GM12878 (cell line): Measurements from ENCODE around the gene RICTOR. TPM values are rescaled to one million over a fixed set of nuclear protein-coding genes. Genes with fewer than 3 reads are reported as not detected.

Experiments
- ATAC-seq: fragments of 200-7000 bp; cut with Tn5 transposase; 3 replicates; pipeline ENCODE4 v1.9.1; 2020; ENCODE audit warnings: mild to moderate bottlenecking, moderate library complexity
- BruUV-seq: library from RNA; stranded (reverse); fragments of 400-500 nt; replicated peaks from 2 replicates; lab custom pipeline; 2021; lab: Mats Ljungman, UMichigan
- CTCF ChIA-PET: fragments of 300-600 bp; sonication (Branson Sonifier 250); formaldehyde crosslinking; extraction: SDS; loops from one replicate; lab custom pipeline; 2021; ENCODE audit warnings: inconsistent platforms; lab: Yijun Ruan, JAX
- POLR2A ChIA-PET: fragments of 350-600 bp; formaldehyde crosslinking; extraction: SDS; loops from one replicate; lab custom pipeline; 2021; ENCODE audit warnings: inconsistent platforms; lab: Charles Lee
- RAD21 ChIA-PET: fragments of 300-600 bp; sonication (Branson Sonifier 250); formaldehyde crosslinking; loops from one replicate; lab custom pipeline; 2023; ENCODE audit warnings: antibody characterized with exemption; ENCODE audit not compliant: unreplicated experiment; lab: Charles Lee
- SMC1A ChIA-PET: fragments of 300-600 bp; sonication (Branson Sonifier 250); formaldehyde crosslinking; loops from one replicate; lab custom pipeline; 2023; ENCODE audit not compliant: unreplicated experiment, uncharacterized antibody; lab: Charles Lee
- DNase-seq: peaks from one replicate; pipeline ENCODE4 v3.0.0-alpha.2; 2011; ENCODE audit warnings: low read depth, low spot score
- FAIRE-seq: peaks from 3 replicates; lab custom pipeline; 2011; peaks lifted over from hg19 to GRCh38; lab: Jason Lieb, UNC
- H2AFZ ChIP-seq: 2 replicates; pipeline ENCODE4 v1.6.0; 2011; ENCODE audit warnings: low read depth, low read length, control low read depth; ENCODE audit not compliant: control insufficient read depth
- H3K27ac ChIP-seq: 2 replicates; pipeline ENCODE4 v1.5.1; 2011; ENCODE audit warnings: control low read depth; ENCODE audit not compliant: control insufficient read depth, insufficient read depth
- H3K27me3 ChIP-seq, 2 experiments: replicated peaks in 1 of 2; 2 replicates each; pipeline versions ENCODE4 v1.6.0 to v1.6.1; 2011; ENCODE audit warnings: low read length in 1 of 2; ENCODE audit not compliant: control insufficient read depth in 2 of 2, insufficient read depth in 2 of 2
- H3K36me3 ChIP-seq, 2 experiments: 2 replicates each; pipeline ENCODE4 v1.5.1; 2011; ENCODE audit warnings: low read length in 1 of 2; ENCODE audit not compliant: control insufficient read depth in 2 of 2, insufficient read depth in 2 of 2
- H3K4me1 ChIP-seq: 2 replicates; pipeline ENCODE4 v1.6.1; 2011; ENCODE audit warnings: mild to moderate bottlenecking, low read length, moderate library complexity, mixed read lengths; ENCODE audit not compliant: control insufficient read depth, insufficient read depth
- H3K4me2 ChIP-seq: 2 replicates; pipeline ENCODE4 v1.6.0; 2011; ENCODE audit warnings: control low read depth; ENCODE audit not compliant: control insufficient read depth, insufficient read depth
- H3K4me3 ChIP-seq: fragments of 200-600 bp; sonication (generic); 2 replicates; pipeline ENCODE4 v1.5.1; 2016
- H3K79me2 ChIP-seq: 2 replicates; pipeline ENCODE4 v1.6.0; 2011; ENCODE audit warnings: low read length; ENCODE audit not compliant: control insufficient read depth, insufficient read depth
- H3K9ac ChIP-seq: 2 replicates; pipeline ENCODE4 v1.8.0; 2011; ENCODE audit warnings: low read length, control low read depth, mixed read lengths; ENCODE audit not compliant: control insufficient read depth, insufficient read depth
- H3K9me3 ChIP-seq: replicated peaks from 3 replicates; pipeline ENCODE4 v1.5.1; 2011; ENCODE audit warnings: mild to moderate bottlenecking, low read length; ENCODE audit not compliant: control insufficient read depth, insufficient read depth
- H4K20me1 ChIP-seq: 2 replicates; pipeline ENCODE4 v1.6.0; 2011; ENCODE audit not compliant: control insufficient read depth, insufficient read depth
- CEBPZ ChIP-seq: fragments of 150-350 bp; IDR thresholded peaks from 2 replicates; pipeline ENCODE4 v1.6.1; 2016; ENCODE audit warnings: low read depth, low read length
- EGR1 ChIP-seq, 2 experiments: IDR thresholded peaks; 1 replicate in 1 of 2; 2 replicates in 1 of 2; pipeline ENCODE4 v1.6.1; 2011 to 2012; ENCODE audit warnings: low read depth in 2 of 2, low read length in 2 of 2, borderline replicate concordance in 1 of 2, mild to moderate bottlenecking in 1 of 2, moderate library complexity in 1 of 2
- IKZF1 ChIP-seq: fragments of 450-650 bp; conservative IDR thresholded peaks from 2 replicates; pipeline ENCODE4 v1.6.1; 2017; ENCODE audit warnings: antibody characterized with exemption, mild to moderate bottlenecking
- MYC ChIP-seq: IDR thresholded peaks from 2 replicates; pipeline ENCODE4 v1.6.1; 2011; ENCODE audit warnings: mild to moderate bottlenecking, low read length, moderate library complexity, inconsistent platforms; ENCODE audit not compliant: insufficient read depth, insufficient replicate concordance, insufficient read length, severe bottlenecking
- NR2F1 ChIP-seq: fragments of 450-650 bp; conservative IDR thresholded peaks from 2 replicates; pipeline ENCODE4 v1.6.1; 2017; ENCODE audit warnings: mild to moderate bottlenecking
- PBX3 ChIP-seq: IDR thresholded peaks from 2 replicates; pipeline ENCODE4 v1.6.1; 2011; ENCODE audit warnings: mild to moderate bottlenecking, low read depth, low read length, moderate library complexity; ENCODE audit not compliant: insufficient replicate concordance
- PML ChIP-seq: IDR thresholded peaks from 2 replicates; pipeline ENCODE4 v1.6.1; 2012; ENCODE audit warnings: low read length, inconsistent platforms
- RAD21 ChIP-seq: IDR thresholded peaks from 2 replicates; pipeline ENCODE4 v1.6.1; 2011; ENCODE audit warnings: mild to moderate bottlenecking, low read depth, low read length, moderate library complexity; ENCODE audit not compliant: insufficient read depth
- RFX5 ChIP-seq: IDR thresholded peaks from 2 replicates; pipeline ENCODE4 v1.6.1; 2011; ENCODE audit warnings: low read depth, low read length, improper control_type of control experiment
- SIN3A ChIP-seq: IDR thresholded peaks from 2 replicates; pipeline ENCODE4 v1.6.1; 2012; ENCODE audit warnings: low read depth, low read length, improper control_type of control experiment
- SMAD5 ChIP-seq: IDR thresholded peaks from 2 replicates; pipeline ENCODE4 v1.6.1; 2016; ENCODE audit warnings: antibody characterized with exemption, low read depth
- ZNF217 ChIP-seq: fragments of 450-650 bp; IDR thresholded peaks from 2 replicates; pipeline ENCODE4 v1.6.1; 2017; ENCODE audit warnings: antibody characterized with exemption, mild to moderate bottlenecking
- ZSCAN29 ChIP-seq: fragments of 450-650 bp; IDR thresholded peaks from 2 replicates; pipeline ENCODE4 v1.6.1; 2017; ENCODE audit warnings: mild to moderate bottlenecking, moderate library complexity
- ZZZ3 ChIP-seq: IDR thresholded peaks from 2 replicates; pipeline ENCODE4 v1.6.1; 2011; ENCODE audit warnings: low read depth; ENCODE audit not compliant: control insufficient read depth, insufficient read length
- WGBS: methylation state at CpG from one replicate; pipeline ENCODE4 v1.1.6; 2016; ENCODE audit warnings: low lambda C conversion rate; ENCODE audit not compliant: insufficient replicate concordance, insufficient coverage; ENCODE audit errors: missing lambda C conversion rate; 5-methylcytosine and 5-hydroxymethylcytosine counted together
- in situ Hi-C: fragments of 300-500 bp; cut with MboI; formaldehyde crosslinking; loops from 9 replicates; pipeline ENCODE4 v1.14.3; 2018; ENCODE audit warnings: mixed read lengths
- intact Hi-C: fragments of 100-400 bp; cut with micrococcal nuclease; formaldehyde crosslinking; loops from one replicate; pipeline ENCODE4 v1.14.2; 2022; ENCODE audit not compliant: unreplicated experiment
- polyA plus RNA-seq, 11 experiments: library from polyadenylated mRNA; depleted of rRNA in 4 of 11; unstranded in 6 of 11; stranded (reverse) in 5 of 11; fragments of >200 nt; fragmentation: Nextera tagmentation in 4 of 11; fragmentation: Illumina TruSeq in 1 of 11; extraction: Ambion mirVana in 4 of 11; extraction: Trizol in 1 of 11; gene quantifications; 1 replicate in 1 of 11; 2 replicates in 10 of 11; pipeline versions ENCODE4 v1.2.1 to v1.2.3, GENCODE V29; 2011 to 2016; ENCODE audit warnings: inconsistent platforms in 2 of 11, missing spikeins in 2 of 11, low read depth in 1 of 11
- total RNA-seq, 4 experiments: library from RNA; depleted of rRNA in 3 of 4; stranded (reverse); fragments of >200 nt in 3 of 4; fragmentation: Illumina TruSeq in 1 of 4; extraction: Trizol in 1 of 4; gene quantifications; 2 replicates each; pipeline versions ENCODE4 v1.2.1 to v1.2.3, GENCODE V29; 2013 to 2021
- TF ChIP-seq, protein P1 (sequence below): fragments of 450-650 bp; IDR thresholded peaks from 2 replicates; pipeline ENCODE4 v1.6.1; 2017; ENCODE audit warnings: mild to moderate bottlenecking, moderate library complexity

The RICTOR gene
- total and polyA plus RNA-seq, 10 of the 15 experiments (the other 5 are each of a cell fraction or from before 2014, with no cell fraction given): 2.7 to 23.0 (median 6.9) TPM

- TF ChIP-seq, protein P1, sequence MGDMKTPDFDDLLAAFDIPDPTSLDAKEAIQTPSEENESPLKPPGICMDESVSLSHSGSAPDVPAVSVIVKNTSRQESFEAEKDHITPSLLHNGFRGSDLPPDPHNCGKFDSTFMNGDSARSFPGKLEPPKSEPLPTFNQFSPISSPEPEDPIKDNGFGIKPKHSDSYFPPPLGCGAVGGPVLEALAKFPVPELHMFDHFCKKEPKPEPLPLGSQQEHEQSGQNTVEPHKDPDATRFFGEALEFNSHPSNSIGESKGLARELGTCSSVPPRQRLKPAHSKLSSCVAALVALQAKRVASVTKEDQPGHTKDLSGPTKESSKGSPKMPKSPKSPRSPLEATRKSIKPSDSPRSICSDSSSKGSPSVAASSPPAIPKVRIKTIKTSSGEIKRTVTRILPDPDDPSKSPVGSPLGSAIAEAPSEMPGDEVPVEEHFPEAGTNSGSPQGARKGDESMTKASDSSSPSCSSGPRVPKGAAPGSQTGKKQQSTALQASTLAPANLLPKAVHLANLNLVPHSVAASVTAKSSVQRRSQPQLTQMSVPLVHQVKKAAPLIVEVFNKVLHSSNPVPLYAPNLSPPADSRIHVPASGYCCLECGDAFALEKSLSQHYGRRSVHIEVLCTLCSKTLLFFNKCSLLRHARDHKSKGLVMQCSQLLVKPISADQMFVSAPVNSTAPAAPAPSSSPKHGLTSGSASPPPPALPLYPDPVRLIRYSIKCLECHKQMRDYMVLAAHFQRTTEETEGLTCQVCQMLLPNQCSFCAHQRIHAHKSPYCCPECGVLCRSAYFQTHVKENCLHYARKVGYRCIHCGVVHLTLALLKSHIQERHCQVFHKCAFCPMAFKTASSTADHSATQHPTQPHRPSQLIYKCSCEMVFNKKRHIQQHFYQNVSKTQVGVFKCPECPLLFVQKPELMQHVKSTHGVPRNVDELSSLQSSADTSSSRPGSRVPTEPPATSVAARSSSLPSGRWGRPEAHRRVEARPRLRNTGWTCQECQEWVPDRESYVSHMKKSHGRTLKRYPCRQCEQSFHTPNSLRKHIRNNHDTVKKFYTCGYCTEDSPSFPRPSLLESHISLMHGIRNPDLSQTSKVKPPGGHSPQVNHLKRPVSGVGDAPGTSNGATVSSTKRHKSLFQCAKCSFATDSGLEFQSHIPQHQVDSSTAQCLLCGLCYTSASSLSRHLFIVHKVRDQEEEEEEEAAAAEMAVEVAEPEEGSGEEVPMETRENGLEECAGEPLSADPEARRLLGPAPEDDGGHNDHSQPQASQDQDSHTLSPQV: no peak
- no peak for TF ChIP-seq ZNF217
- TF ChIP-seq NR2F1: no peak
These were observed 132.3 kb downstream of the RICTOR start (continued) for GRCh38 chr5:38941912-38942311.

DNA sequence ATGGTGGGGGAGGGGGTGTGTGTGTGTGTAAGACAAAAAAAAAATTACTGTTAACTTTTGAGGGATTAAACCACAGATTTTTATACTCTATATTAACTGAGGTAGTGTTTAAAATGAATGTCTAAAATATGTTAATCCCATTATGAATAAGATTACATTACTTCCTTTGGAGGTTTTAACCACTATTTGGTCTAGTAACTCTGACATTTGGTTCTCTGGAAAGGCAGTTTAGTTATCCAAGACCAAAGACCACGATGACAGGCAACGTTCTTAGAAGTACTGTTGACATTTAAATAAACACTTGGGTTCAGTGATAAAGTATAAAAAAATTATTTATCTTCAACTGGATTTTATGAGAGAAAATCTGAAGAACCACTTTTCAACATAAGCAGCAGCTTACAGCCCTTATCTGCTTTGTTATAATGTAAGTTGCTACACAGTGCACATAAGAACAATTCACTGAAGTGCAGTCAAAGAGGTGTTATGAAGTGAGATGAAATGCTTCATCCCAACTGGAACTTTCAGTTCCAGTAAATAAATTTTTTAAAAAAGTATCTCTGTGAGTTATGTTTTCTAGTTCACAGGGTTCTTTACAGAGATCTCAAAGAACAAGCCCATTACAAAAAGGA is 133.9 kb downstream of the RICTOR start:
- peaks cover 3 to 11% of the 10 kb centered on the region in 2 experiments for H3K36me3 ChIP-seq
- TF ChIP-seq MYC: no peak
- TF ChIP-seq PML: no peak
- no peak for TF ChIP-seq SIN3A
- TF ChIP-seq CEBPZ: no peak
- TF ChIP-seq PBX3: no peak
- TF ChIP-seq ZZZ3: no peak
- TF ChIP-seq RAD21: no peak
- TF ChIP-seq SMAD5: no peak
- no peak for TF ChIP-seq RFX5
- TF ChIP-seq IKZF1: no peak
- no peak for TF ChIP-seq ZSCAN29
- TF ChIP-seq EGR1 (IDR thresholded peaks at IDR 0.05; ENCODE audit: borderline replicate concordance in 1 of 2, low read depth in 2 of 2, low read length in 2 of 2): no peak
- no peaks in the 10 kb centered on the region for H3K9me3 ChIP-seq
- DNase-seq: no peak
- in situ Hi-C loops: no loop called here
- SMC1A ChIA-PET: no interaction called here
- no peaks in the 10 kb centered on the region for H4K20me1 ChIP-seq
- WGBS: 21% methylated on average over 2 of the region's 2 CpGs
- CTCF ChIA-PET: no interaction called here
- H2AFZ ChIP-seq: no peak overlapping the region
- no peak overlapping the region for H3K4me3 ChIP-seq
- POLR2A ChIA-PET: no interaction called here
- no peaks in the 10 kb centered on the region for H3K4me1 ChIP-seq
- intact Hi-C loops: no loop called here
- no peaks in the 10 kb centered on the region for H3K79me2 ChIP-seq
- no peak overlapping the region for H3K27ac ChIP-seq
- RAD21 ChIA-PET: no interaction called here
- no peak overlapping the region for H3K4me2 ChIP-seq
- no peak overlapping the region for H3K9ac ChIP-seq
- no peak for FAIRE-seq
- no peaks in the 10 kb centered on the region for H3K27me3 ChIP-seq
- no TSS peak for BruUV-seq
- no peak for ATAC-seq
